Measurements from ENCODE around the gene MMP21. TPM values are rescaled to one million over a fixed set of nuclear protein-coding genes. Genes with fewer than 3 reads are reported as not detected.

The MMP21 gene
- polyA plus RNA-seq, 3 donors: 0.28 TPM; not detected in 2

DNA sequence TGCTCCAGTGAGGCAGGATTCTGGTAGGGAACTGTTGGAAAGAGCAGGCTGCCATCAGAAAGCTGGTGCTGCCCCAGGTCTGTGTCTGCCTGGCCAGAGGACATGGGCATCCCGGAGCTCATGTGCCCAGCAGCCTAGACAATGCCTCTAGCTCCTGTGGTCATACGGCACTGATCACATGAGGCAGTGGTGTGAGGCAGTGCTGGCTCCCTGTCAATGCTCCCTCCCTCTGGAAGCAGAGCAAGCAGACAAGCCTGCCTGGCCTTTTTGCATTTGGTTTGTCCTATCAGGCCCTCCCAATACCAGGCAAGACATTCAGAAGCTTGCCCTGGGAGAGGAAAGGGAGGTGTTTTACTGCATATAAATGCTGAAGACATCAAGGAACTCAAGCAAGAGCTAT, 19.5 kb upstream of the MMP21 start:
- Histone ChIP-seq H4K20me1 (ENCODE audit: insufficient read depth, low read length) (no peaks in the 10 kb centered on the region), H3K9ac (ENCODE audit: insufficient read depth, low read length, poor library complexity, severe bottlenecking) (no peak overlapping the region), H3K79me2 (ENCODE audit: insufficient read depth, low read length) (no peaks in the 10 kb centered on the region), H3K36me3 (replicated peaks in 1 of 2; ENCODE audit: control insufficient read depth in 1 of 2, insufficient read depth in 2 of 2, low read length in 2 of 2) (peaks cover 34 to 78% of the 10 kb centered on the region in 2 donors), H3K27ac (ENCODE audit: low read depth in 1 of 2, low read length in 2 of 2) (no peak overlapping the region), H3K4me3 (replicated peaks in 1 of 3; ENCODE audit: low read depth in 2 of 3, low read length in 3 of 3) (no peak overlapping the region), H3K4me1 (ENCODE audit: control insufficient read depth in 1 of 2, insufficient read depth in 2 of 2, low read length in 2 of 2) (no peaks in the 10 kb centered on the region), H2AFZ (ENCODE audit: insufficient read depth, low read depth, low read length, poor library complexity, severe bottlenecking) (no peak overlapping the region), H3K9me3 (replicated peaks in 1 of 2; ENCODE audit: control insufficient read depth in 1 of 2, insufficient read depth in 1 of 2, low read length in 2 of 2) (no peaks in the 10 kb centered on the region), H3K27me3 (ENCODE audit: control insufficient read depth in 2 of 2, insufficient read depth in 2 of 2, low read length in 2 of 2) (no peaks in the 10 kb centered on the region), H3K4me2 (replicated peaks; ENCODE audit: extremely low read depth, low read length, poor library complexity, severe bottlenecking) (no peak overlapping the region)
- peaks cover 0 to 3% (median 0%) of the 10 kb centered on the region in 3 donors for H3K27me3 Mint-ChIP-seq (ENCODE audit: low read depth in 3 of 3)
- H3K27ac Mint-ChIP-seq: no peak overlapping the region
- no peaks in the 10 kb centered on the region for H3K9me3 Mint-ChIP-seq
- WGBS (ENCODE audit: insufficient coverage): 100% methylated on average over 1 of the region's 2 CpGs
- intact Hi-C loops (cut with micrococcal nuclease): no loop called here
- TF ChIP-seq, protein P1, sequence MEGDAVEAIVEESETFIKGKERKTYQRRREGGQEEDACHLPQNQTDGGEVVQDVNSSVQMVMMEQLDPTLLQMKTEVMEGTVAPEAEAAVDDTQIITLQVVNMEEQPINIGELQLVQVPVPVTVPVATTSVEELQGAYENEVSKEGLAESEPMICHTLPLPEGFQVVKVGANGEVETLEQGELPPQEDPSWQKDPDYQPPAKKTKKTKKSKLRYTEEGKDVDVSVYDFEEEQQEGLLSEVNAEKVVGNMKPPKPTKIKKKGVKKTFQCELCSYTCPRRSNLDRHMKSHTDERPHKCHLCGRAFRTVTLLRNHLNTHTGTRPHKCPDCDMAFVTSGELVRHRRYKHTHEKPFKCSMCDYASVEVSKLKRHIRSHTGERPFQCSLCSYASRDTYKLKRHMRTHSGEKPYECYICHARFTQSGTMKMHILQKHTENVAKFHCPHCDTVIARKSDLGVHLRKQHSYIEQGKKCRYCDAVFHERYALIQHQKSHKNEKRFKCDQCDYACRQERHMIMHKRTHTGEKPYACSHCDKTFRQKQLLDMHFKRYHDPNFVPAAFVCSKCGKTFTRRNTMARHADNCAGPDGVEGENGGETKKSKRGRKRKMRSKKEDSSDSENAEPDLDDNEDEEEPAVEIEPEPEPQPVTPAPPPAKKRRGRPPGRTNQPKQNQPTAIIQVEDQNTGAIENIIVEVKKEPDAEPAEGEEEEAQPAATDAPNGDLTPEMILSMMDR (IDR thresholded peaks at IDR 0.05): no peak
- no peak overlapping the region for H3K4me3 Mint-ChIP-seq
- DNase-seq: no peak
- H3K36me3 Mint-ChIP-seq: peaks cover 55 to 60% of the 10 kb centered on the region in 2 donors
- no peaks in the 10 kb centered on the region for H3K4me1 Mint-ChIP-seq

DNA sequence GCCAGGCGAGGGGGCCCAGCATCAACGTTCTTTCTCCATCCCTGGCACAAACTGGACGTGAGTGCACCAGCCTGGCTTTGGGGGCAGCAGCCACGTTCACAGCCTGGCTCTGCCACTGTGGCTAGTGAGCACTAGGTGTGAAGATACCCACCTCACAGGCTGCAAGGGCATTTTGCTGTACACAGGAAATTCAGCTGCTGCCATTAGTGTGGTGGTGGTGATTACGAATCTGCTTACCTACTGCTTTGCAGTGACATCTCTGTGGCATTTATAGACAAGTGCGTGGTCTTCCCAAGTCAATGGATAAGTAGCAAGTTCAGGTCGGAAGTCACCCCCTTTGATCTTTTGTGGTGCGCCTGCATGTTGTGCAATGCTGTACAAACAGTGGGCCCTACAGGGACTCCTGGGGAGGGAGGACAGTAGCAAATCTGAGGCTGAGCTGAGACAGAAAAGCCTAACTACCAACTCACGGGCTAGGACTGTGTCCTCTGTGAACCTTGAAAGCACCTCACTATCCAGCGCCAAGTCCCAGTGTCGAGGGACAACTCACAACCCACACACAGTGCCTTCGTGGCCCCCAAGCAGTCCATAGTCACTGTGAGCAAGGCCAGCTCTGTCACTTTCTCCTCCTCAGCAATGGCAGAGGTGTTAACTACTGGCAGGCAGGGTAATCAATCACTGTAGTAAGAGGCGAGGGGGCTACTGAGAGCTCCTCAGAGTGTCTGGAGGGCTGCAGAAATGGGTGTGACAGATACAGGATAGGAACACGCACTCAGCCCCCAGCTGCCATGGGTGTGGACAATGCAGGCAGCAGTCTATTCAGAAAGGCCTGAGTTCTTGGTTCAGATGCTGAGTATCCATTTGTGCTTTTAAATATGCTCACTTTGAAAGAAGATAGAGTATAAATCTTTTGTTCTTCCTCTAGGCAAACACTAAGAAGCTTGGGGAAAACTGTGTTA, 17.0 kb upstream of the MMP21 start:
- H3K4me2 ChIP-seq (replicated peaks; ENCODE audit: extremely low read depth, low read length, poor library complexity, severe bottlenecking): no peak overlapping the region
- no peak overlapping the region for H3K27ac ChIP-seq (ENCODE audit: low read depth in 1 of 2, low read length in 2 of 2)
- H3K9me3 Mint-ChIP-seq: no peaks in the 10 kb centered on the region
- H2AFZ ChIP-seq (ENCODE audit: insufficient read depth, low read depth, low read length, poor library complexity, severe bottlenecking): no peak overlapping the region
- TF ChIP-seq, protein P1 (IDR thresholded peaks at IDR 0.05): no peak
- no peak overlapping the region for H3K4me3 ChIP-seq (replicated peaks in 1 of 3; ENCODE audit: low read depth in 2 of 3, low read length in 3 of 3)
- H3K79me2 ChIP-seq (ENCODE audit: insufficient read depth, low read length): no peaks in the 10 kb centered on the region
- H3K27me3 ChIP-seq (ENCODE audit: control insufficient read depth in 2 of 2, insufficient read depth in 2 of 2, low read length in 2 of 2): no peaks in the 10 kb centered on the region
- no peaks in the 10 kb centered on the region for H4K20me1 ChIP-seq (ENCODE audit: insufficient read depth, low read length)
- peaks cover 0 to 2% (median 0%) of the 10 kb centered on the region in 3 donors for H3K27me3 Mint-ChIP-seq (ENCODE audit: low read depth in 3 of 3)
- no peak for DNase-seq
- H3K4me1 Mint-ChIP-seq: no peaks in the 10 kb centered on the region
- no peaks in the 10 kb centered on the region for H3K9me3 ChIP-seq (replicated peaks in 1 of 2; ENCODE audit: control insufficient read depth in 1 of 2, insufficient read depth in 1 of 2, low read length in 2 of 2)
- H3K4me1 ChIP-seq (ENCODE audit: control insufficient read depth in 1 of 2, insufficient read depth in 2 of 2, low read length in 2 of 2): no peaks in the 10 kb centered on the region
- H3K36me3 Mint-ChIP-seq: peaks cover 66 to 70% of the 10 kb centered on the region in 2 donors
- no peak overlapping the region for H3K27ac Mint-ChIP-seq
- 95% methylated on average over 12 of the region's 14 CpGs for WGBS (ENCODE audit: insufficient coverage)
- H3K9ac ChIP-seq (ENCODE audit: insufficient read depth, low read length, poor library complexity, severe bottlenecking): no peak overlapping the region
- intact Hi-C loops (cut with micrococcal nuclease): no loop called here
- H3K4me3 Mint-ChIP-seq: no peak overlapping the region
- peaks cover 35 to 82% of the 10 kb centered on the region in 2 donors for H3K36me3 ChIP-seq (replicated peaks in 1 of 2; ENCODE audit: control insufficient read depth in 1 of 2, insufficient read depth in 2 of 2, low read length in 2 of 2)

Data from CD14-positive monocyte (primary cell).